ENCODE measurements around the gene DVL2. TPM values are rescaled to one million over a fixed set of nuclear protein-coding genes. Genes with fewer than 3 reads are reported as not detected.
A peak's percentile ranks its signal among the peaks of the same experiment; 100 is the strongest.
"Not testable (repeated sequence)": the region's sequence is repeated elsewhere in the genome, so short reads cannot be mapped to it uniquely, and the experiment has no call there.

DVL2 gene
- total and polyA plus RNA-seq, 12 donors: 11.8 to 87.2 (median 44.4) TPM

- Histone ChIP-seq H3K36me3 (replicated peaks in 1 of 2) (no peaks in the 10 kb centered on the region), H3K27ac (no peak overlapping the region), H3K27me3 (no peaks in the 10 kb centered on the region), H3K4me1 (replicated peaks in 1 of 2) (peaks cover 0 to 8% of the 10 kb centered on the region in 2 donors), H3K9me3 (replicated peaks in 1 of 3) (no peaks in the 10 kb centered on the region), H3K4me3 (no peak overlapping the region)
- 89 to 96% (median 92%) methylated on average over 6 of the region's 6 CpGs for WGBS, 4 donors
- intact Hi-C loops (cut with DNase I): no loop called here
- TF ChIP-seq CTCF (IDR thresholded peaks at IDR 0.05) (no peak), POLR2A (IDR thresholded peaks at IDR 0.05) (no peak)
- no peak for DNase-seq
Measured at GRCh38 chr17:7184647-7185046, 49.7 kb downstream of the DVL2 start.

- no peaks in the 10 kb centered on the region for H3K9me3 ChIP-seq (replicated peaks in 1 of 3)
- TF ChIP-seq POLR2A (IDR thresholded peaks at IDR 0.05) (no peak), CTCF (IDR thresholded peaks at IDR 0.05) (no peak)
- H3K27ac ChIP-seq: peak overlapping the region in 1 of 5 donors; percentile 52
- WGBS, 4 donors: 53 to 76% (median 66%) methylated on average over 7 to 14 of the region's 14 CpGs
- intact Hi-C loops (cut with DNase I): no loop called here
- no peaks in the 10 kb centered on the region for H3K27me3 ChIP-seq
- no peak overlapping the region for H3K4me3 ChIP-seq
- no peaks in the 10 kb centered on the region for H3K36me3 ChIP-seq (replicated peaks in 1 of 2)
- peak in 5 of 7 donors; percentile 50 to 71 (median 66) for DNase-seq
- peaks cover 0 to 8% of the 10 kb centered on the region in 2 donors for H3K4me1 ChIP-seq (replicated peaks in 1 of 2)
Measured at GRCh38 chr17:7184091-7184488, 50.2 kb downstream of the DVL2 start.

- TF ChIP-seq POLR2A (IDR thresholded peaks at IDR 0.05): no peak
- TF ChIP-seq CTCF (IDR thresholded peaks at IDR 0.05): no peak
Measured at GRCh38 chr17:7183433-7184090, 50.8 kb downstream of the DVL2 start.

GRCh38 chr17:7182101-7182500 lies 52.2 kb downstream of the DVL2 start:
- H3K9me3 ChIP-seq (replicated peaks in 1 of 3); H3K36me3 ChIP-seq (replicated peaks in 1 of 2); H3K27me3 ChIP-seq; intact Hi-C loops (cut with DNase I); H3K4me3 ChIP-seq; DNase-seq; H3K27ac ChIP-seq: not testable (repeated sequence)
- 87 to 96% (median 91%) methylated on average over 2 of the region's 2 CpGs for WGBS, 4 donors
- H3K4me1 ChIP-seq (replicated peaks in 1 of 2): peaks cover 6 to 19% of the 10 kb centered on the region in 2 donors

More at GRCh38 chr17:7183433-7184090, 50.8 kb downstream of the DVL2 start:
- no peaks in the 10 kb centered on the region for H3K36me3 ChIP-seq (replicated peaks in 1 of 2)
- no peaks in the 10 kb centered on the region for H3K9me3 ChIP-seq (replicated peaks in 1 of 3)
- peaks cover 0 to 8% of the 10 kb centered on the region in 2 donors for H3K4me1 ChIP-seq (replicated peaks in 1 of 2)
- H3K27ac ChIP-seq: peak overlapping the region in 1 of 5 donors; percentile 52
- no peak overlapping the region for H3K4me3 ChIP-seq
- WGBS, 4 donors: 74 to 81% (median 76%) methylated on average over 7 of the region's 7 CpGs
- peak in 5 of 7 donors; percentile 52 to 69 (median 61) for DNase-seq
- intact Hi-C loops (cut with DNase I): no loop called here
- H3K27me3 ChIP-seq: no peaks in the 10 kb centered on the region
